Measurements from ENCODE around the gene CTNND2.
"Not testable (repeated sequence)": the region's sequence is repeated elsewhere in the genome, so short reads cannot be mapped to it uniquely, and the experiment has no call there.

The CTNND2 gene

DNA sequence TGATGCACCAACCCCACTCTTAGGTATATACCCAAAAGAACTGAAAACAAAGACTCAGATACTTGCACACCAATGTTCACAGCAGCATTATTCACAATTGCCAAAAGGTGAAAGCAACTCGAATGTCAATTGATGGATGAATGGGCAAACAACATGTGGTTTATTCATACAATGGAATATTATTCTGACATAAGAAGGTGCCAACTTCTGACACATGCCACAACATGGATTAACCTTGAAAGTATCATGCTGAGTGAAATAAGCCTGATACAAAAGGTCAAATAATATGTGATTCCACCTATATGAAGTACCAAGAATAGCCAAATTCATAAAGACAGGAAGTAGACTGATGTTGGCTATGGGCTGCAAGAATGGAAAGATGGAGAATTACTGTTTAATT, 35.0 kb downstream of the CTNND2 start:
- no peak for FAIRE-seq

- no peak for FAIRE-seq
Measured at GRCh38 chr5:11863911-11864310, 40.3 kb downstream of the CTNND2 start.

DNA sequence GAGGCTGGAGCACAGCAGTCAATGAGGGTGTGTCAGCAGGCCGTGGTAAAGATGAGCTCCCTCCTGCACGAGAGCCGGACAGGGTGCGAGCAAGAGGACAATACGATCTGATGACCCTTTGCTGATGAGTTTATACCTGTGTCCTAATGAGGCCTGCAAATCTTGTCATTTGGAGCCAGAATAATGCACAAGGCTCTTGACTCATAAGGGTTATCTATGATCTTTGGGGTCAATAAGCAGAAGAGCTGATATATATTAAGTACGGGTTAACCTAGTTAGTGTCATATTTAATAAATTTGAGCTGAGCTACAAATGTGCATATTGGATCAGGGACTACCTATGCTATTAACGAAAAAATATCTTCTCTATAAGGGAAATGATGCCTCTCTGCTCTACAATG, 46.9 kb downstream of the CTNND2 start:
- no peak for FAIRE-seq

DNA sequence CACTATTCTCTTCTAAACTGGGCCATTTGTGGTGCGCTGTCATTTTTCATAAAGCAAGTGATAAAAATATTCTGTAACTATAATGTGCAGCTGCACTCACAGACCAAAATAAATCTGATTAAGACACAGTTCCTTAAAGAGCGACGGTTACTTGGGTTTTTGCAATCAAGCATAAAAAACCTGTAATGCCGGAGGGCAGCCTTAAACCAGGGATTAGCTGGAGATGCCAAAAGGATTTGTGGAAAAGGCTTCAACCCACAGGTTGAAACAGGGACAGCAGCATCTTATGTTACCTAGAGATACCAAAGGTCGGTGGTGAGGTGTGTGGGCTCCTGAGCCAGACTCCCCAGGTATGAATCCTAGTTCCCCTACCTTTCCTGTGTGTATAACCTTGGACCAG, 49.3 kb downstream of the CTNND2 start:
- no peak for FAIRE-seq

DNA sequence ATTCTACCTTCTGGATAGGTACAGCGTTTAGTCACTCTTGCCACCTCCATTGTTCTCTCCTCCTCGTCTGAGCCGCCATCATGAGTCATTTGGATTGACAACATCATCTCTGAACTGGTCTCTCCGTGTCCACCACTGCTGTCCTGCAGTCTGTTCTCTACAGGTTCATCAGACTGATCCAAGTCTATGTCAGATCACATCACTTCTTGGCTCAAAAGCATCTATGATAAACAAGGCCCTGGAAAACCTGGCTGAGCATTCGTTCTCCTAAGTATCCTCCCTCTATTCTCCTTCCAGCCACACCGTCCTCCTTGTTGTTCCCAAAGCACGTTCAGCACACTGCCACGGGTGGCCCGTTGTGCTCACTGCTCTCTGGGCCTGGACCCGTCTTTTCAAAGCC, 50.5 kb downstream of the CTNND2 start:
- FAIRE-seq, result no peak

- no peak for FAIRE-seq
Measured at GRCh38 chr5:11853140-11853539, 51.1 kb downstream of the CTNND2 start.

DNA sequence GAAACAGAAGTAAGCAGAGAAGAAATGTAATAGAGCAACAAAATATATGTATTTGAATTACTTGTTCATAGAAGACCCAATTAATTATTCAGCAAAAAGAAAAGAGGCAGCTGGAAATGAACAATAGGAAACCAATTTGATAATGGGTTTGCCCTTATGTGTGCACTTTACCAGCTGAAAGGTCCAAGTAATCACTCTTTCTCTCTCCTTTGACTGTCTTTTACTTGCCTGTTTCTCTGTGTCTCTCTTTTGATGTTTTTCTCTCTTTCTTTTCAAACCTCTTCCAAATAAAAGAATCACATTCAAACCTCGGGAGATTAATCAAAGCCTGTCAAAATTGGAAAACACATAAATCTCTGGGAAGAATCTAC, 51.5 kb downstream of the CTNND2 start:
- no peak for FAIRE-seq

- FAIRE-seq, result no peak
Measured at GRCh38 chr5:11851965-11852716, 52.1 kb downstream of the CTNND2 start.

DNA sequence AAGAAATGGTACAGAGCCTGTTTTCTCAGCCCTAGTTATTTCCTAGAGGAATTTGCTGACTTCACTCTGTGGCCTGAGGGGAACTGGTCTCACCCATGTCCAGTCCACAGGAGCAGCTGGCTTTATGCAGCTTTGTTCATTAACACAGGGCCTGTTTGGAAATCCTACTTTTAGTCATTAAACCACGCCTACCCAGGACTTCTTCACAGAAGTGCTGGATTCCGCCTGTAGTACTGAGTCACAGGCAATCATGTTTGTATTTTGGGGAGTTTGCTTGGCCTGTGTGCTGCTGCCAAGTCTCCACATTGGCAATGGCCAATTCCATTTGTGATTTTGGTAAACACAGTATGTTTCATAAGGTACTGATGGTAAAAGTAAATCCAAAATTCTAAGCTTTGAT, 52.8 kb downstream of the CTNND2 start:
- FAIRE-seq, result no peak

- FAIRE-seq, result not testable (repeated sequence)
Measured at GRCh38 chr5:11828566-11828965, 75.7 kb downstream of the CTNND2 start.

DNA sequence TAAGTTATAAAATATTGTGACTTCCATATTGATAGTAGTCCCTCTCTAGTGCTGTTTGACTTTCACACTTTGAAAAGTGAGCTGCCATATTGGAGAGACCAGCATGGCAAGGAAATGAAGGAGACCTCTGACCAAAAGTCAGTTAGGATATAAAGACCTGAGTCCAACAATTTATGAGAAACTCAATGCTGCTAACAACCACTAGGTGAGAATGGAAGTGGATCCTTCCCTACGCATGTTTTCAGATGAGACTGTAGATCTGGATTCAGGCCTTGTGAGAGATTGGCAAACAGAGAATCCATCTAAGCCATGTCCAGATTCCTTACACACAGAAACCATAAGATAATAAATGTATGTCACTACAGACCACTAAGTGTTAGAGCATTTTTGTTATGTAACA, 81.6 kb downstream of the CTNND2 start:
- no peak for FAIRE-seq

DNA sequence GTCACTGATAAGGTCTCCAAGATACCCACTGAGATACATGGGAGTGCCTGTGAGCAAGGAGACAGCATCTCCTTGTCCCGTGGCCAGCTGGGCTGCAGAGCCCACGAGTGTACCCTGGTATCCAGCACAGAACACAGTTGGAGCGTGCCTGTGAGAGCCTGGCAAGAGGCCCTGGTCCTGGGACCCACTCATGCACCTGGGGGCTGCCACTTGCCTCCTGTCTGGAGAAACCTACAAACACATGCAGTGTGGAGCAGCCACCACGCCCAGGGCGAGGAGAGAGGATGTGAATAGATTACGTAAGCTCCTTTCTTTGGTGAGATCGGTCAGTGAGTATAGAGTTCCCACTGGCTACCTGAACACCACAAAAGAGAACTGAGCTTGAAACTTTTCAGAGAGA, 88.3 kb downstream of the CTNND2 start:
- FAIRE-seq, result no peak

DNA sequence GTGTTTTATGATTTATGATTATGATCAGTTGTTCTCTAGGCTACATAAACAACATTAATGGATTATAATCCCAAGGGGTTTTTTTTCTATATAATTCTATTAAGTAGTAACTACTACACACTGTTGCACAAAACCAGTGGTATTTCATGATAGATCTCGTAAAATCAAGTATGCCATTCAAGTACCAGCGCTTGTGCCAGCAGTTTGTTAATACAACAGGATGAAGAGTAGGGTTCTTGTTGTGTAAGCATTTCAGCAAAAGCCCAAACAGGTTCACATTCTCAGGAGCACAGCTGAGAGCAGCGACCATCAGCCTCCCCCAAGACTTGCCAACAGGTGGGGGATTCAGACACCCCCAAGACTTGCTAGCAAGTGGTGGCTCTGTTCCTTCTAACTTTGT, 88.8 kb downstream of the CTNND2 start:
- FAIRE-seq, result no peak

DNA sequence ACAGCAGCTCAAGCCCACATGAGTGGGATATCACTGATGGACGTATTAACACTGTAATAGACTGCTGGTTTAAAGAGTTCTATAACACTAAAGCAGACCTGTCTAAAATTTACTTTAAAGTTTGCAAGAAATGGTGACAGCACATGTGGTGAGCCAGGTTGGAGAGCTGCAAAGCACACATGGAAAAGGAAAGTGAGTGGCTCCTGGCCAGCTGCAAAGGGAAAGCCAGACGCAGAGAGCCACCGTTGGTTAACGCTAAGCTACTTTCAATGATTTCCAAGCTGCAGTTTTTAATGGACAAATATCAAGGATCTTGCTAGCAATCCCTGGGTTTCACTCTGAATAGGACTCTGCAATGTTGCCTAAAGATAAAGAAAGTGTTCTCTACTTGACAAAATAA, 89.9 kb downstream of the CTNND2 start:
- FAIRE-seq, result no peak

- FAIRE-seq, result no peak
Measured at GRCh38 chr5:11809407-11809806, 94.8 kb downstream of the CTNND2 start.

- FAIRE-seq, result no peak
Measured at GRCh38 chr5:11803436-11803835, 100.8 kb downstream of the CTNND2 start.

DNA sequence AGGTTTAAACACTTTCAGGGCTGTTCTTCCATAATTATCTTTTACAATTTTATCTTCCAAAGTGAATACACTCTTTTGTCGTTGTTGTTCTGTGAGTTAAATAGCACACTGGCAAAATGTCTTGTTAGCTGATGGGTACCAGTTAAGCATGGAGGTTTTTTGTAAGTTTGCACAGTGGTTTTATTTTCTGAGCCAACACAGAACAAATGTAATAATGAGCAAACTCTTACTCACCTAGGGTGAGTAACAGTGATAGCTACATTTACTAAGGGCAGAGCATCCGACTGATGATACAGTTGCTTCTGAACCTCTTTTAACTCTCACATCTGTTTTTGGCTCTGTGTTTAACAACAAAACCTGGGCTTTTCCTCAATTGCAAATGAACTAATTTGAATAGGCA, 103.2 kb downstream of the CTNND2 start:
- no peak for FAIRE-seq

DNA sequence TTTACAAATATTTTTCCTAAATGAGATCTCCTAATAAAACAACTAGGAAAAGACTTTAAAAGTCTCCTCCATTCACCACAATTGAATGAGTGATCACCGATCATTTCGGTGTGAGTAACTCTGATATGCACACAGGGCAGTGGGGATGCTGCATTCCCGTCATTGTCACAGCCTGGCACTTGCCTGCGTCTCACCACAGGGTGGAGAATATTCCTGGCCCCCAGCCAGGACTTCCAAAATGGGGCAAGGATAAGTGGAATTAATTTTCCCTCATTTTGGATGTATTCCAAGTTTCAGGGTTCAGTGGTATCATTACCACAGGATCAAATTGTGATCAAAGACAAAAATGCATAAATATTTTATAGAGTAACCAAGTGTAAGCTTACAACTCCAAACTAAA, 107.1 kb downstream of the CTNND2 start:
- FAIRE-seq, result no peak

GRCh38 chr5:11793396-11793795, 110.8 kb downstream of the CTNND2 start:
- FAIRE-seq, result no peak

- FAIRE-seq, result no peak
Measured at GRCh38 chr5:11792621-11793020, 111.6 kb downstream of the CTNND2 start.

GRCh38 chr5:11791792-11792191, 112.5 kb downstream of the CTNND2 start:
- FAIRE-seq, result no peak

DNA sequence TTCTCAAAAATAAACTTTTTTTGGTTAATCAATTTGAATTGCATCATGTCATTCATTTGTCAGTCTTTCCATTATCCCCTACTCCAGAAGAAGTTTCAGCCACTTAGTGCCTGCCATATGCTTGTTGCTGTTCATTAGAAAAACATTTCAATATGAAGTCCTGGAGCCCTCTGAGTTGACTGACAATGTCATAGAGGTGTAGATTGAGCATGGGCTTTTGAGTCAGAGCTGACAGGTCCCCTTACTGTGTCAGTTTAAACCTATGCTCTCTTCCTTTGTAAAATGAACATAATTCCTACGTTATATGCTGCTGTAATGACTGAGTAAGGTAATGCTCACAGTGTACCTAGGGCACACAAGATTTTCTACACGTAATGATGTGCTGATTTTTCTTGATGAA, 114.0 kb downstream of the CTNND2 start:
- FAIRE-seq, result no peak

GRCh38 chr5:11785771-11786352, 118.4 kb downstream of the CTNND2 start:
- no peak for FAIRE-seq

GRCh38 chr5:11780641-11781345, 123.5 kb downstream of the CTNND2 start:
- no peak for FAIRE-seq
